Naive B cell (primary cell): ENCODE results near the gene CISD1. TPM values are rescaled to one million over a fixed set of nuclear protein-coding genes. Genes with fewer than 3 reads are reported as not detected.
A peak's percentile ranks its signal among the peaks of the same experiment; 100 is the strongest.

Experiments
- ATAC-seq, 2 donors: fragments of 150-1000 bp; cut with Tn5 transposase; 2 replicates each; pipeline ENCODE4 v1.10.0; 2021; ENCODE audit warnings: low read depth in 2 of 2, mild to moderate bottlenecking in 2 of 2, moderate library complexity in 2 of 2
- DNase-seq: peaks from one replicate; pipeline ENCODE4 v3.0.0; 2022
- H3K27ac Mint-ChIP-seq, 6 donors: one replicate each; pipeline ENCODE4 v1.8.0; 2020 to 2022; ENCODE audit warnings: mild to moderate bottlenecking in 6 of 6, mixed read lengths in 6 of 6, moderate library complexity in 5 of 6, inconsistent platforms in 2 of 6
- H3K27me3 Mint-ChIP-seq, 3 donors: one replicate each; pipeline ENCODE4 v1.8.0; 2021 to 2022; ENCODE audit warnings: mixed read lengths in 3 of 3, mild to moderate bottlenecking in 1 of 3
- H3K36me3 Mint-ChIP-seq, 2 donors: one replicate each; pipeline ENCODE4 v1.8.0; 2020 to 2022; ENCODE audit warnings: mixed read lengths in 2 of 2, inconsistent platforms in 1 of 2, mild to moderate bottlenecking in 1 of 2
- H3K4me1 Mint-ChIP-seq, 3 donors: one replicate each; pipeline ENCODE4 v1.8.0; 2020 to 2022; ENCODE audit warnings: mixed read lengths in 3 of 3, inconsistent platforms in 1 of 3, mild to moderate bottlenecking in 1 of 3, moderate library complexity in 1 of 3
- H3K4me3 Mint-ChIP-seq, 8 donors: one replicate each; pipeline ENCODE4 v1.8.0; 2020 to 2022; ENCODE audit warnings: mild to moderate bottlenecking in 8 of 8, mixed read lengths in 8 of 8, moderate library complexity in 8 of 8, inconsistent platforms in 2 of 8
- H3K9me3 Mint-ChIP-seq, 7 donors: one replicate each; pipeline ENCODE4 v1.8.0; 2020 to 2022; ENCODE audit warnings: mixed read lengths in 7 of 7, mild to moderate bottlenecking in 5 of 7, inconsistent platforms in 2 of 7, moderate library complexity in 1 of 7
- polyA plus RNA-seq, 6 donors: library from polyadenylated mRNA; unstranded; fragments of 300-500 nt; fragmentation: Illumina TruSeq; gene quantifications; one replicate each; pipeline ENCODE4 v1.2.3, GENCODE V29; 2021; ENCODE audit warnings: low read depth in 6 of 6

The CISD1 gene
- polyA plus RNA-seq, 6 donors from 2014 or later = 27.7 to 47.2 (median 33.4) TPM

GRCh38 chr10:58326967-58327381 is 58.0 kb downstream of the CISD1 start:
- H3K36me3 Mint-ChIP-seq = no peaks in the 10 kb centered on the region
- H3K4me3 Mint-ChIP-seq = no peak overlapping the region
- H3K9me3 Mint-ChIP-seq = no peaks in the 10 kb centered on the region
- ATAC-seq (no peak), DNase-seq (no peak)
- H3K4me1 Mint-ChIP-seq = peaks cover 7 to 12% (median 10%) of the 10 kb centered on the region in 3 donors
- no peak overlapping the region for H3K27ac Mint-ChIP-seq
- H3K27me3 Mint-ChIP-seq = peaks cover 4 to 8% (median 8%) of the 10 kb centered on the region in 3 donors

GRCh38 chr10:58328233-58328632 is 59.3 kb downstream of the CISD1 start:
- Mint-ChIP-seq H3K27ac (no peak overlapping the region), H3K4me1 (peaks cover 0 to 1% (median 0%) of the 10 kb centered on the region in 3 donors), H3K4me3 (no peak overlapping the region), H3K36me3 (no peaks in the 10 kb centered on the region), H3K9me3 (no peaks in the 10 kb centered on the region), H3K27me3 (peaks cover 4 to 8% (median 8%) of the 10 kb centered on the region in 3 donors)
- ATAC-seq = no peak
- DNase-seq = no peak

GRCh38 chr10:58330431-58330830 is 61.5 kb downstream of the CISD1 start:
- no peaks in the 10 kb centered on the region for H3K9me3 Mint-ChIP-seq
- H3K27ac Mint-ChIP-seq = no peak overlapping the region
- no peaks in the 10 kb centered on the region for H3K36me3 Mint-ChIP-seq
- ATAC-seq (no peak), DNase-seq (no peak)
- peaks cover 6 to 10% (median 7%) of the 10 kb centered on the region in 3 donors for H3K4me1 Mint-ChIP-seq
- no peak overlapping the region for H3K4me3 Mint-ChIP-seq
- H3K27me3 Mint-ChIP-seq = peaks cover 4 to 8% (median 8%) of the 10 kb centered on the region in 3 donors

GRCh38 chr10:58331646-58332045 is 62.7 kb downstream of the CISD1 start:
- Mint-ChIP-seq H3K4me3 (peak overlapping the region in 1 of 8 donors; percentile 3), H3K9me3 (no peaks in the 10 kb centered on the region), H3K27me3 (peaks cover 4 to 8% (median 8%) of the 10 kb centered on the region in 3 donors), H3K27ac (no peak overlapping the region), H3K36me3 (no peaks in the 10 kb centered on the region), H3K4me1 (peaks cover 14 to 22% (median 19%) of the 10 kb centered on the region in 3 donors)
- ATAC-seq = no peak
- DNase-seq = no peak

- peaks cover 0 to 8% (median 4%) of the 10 kb centered on the region in 3 donors for H3K27me3 Mint-ChIP-seq
- peaks cover 27 to 38% (median 36%) of the 10 kb centered on the region in 3 donors for H3K4me1 Mint-ChIP-seq
- ATAC-seq = peak; percentile 93 to 94
- peak within 1 kb of the TSS; percentile 92 to 100 (median 96) for H3K4me3 Mint-ChIP-seq
- DNase-seq = peak; percentile 81
- no peaks in the 10 kb centered on the region for H3K9me3 Mint-ChIP-seq
- H3K27ac Mint-ChIP-seq = peak within 1 kb of the TSS; percentile 68 to 95 (median 88)
- H3K36me3 Mint-ChIP-seq = peaks cover 0 to 5% of the 10 kb centered on the region in 2 donors
Measured at GRCh38 chr10:58334817-58335305, 65.9 kb downstream of the CISD1 start, which contains the start of gene UBE2D1. TSS of gene UBE2D1 (plus strand) at chr10:58335006. CDS start at chr10:58335202, 196 bp downstream.

- H3K4me1 Mint-ChIP-seq = peaks cover 27 to 40% (median 39%) of the 10 kb centered on the region in 3 donors
- peak overlapping the region; percentile 92 to 100 (median 96) for H3K4me3 Mint-ChIP-seq
- peak overlapping the region; percentile 68 to 95 (median 88) for H3K27ac Mint-ChIP-seq
- ATAC-seq = peak; percentile 41 to 46
- no peaks in the 10 kb centered on the region for H3K9me3 Mint-ChIP-seq
- H3K36me3 Mint-ChIP-seq = peaks cover 0 to 5% of the 10 kb centered on the region in 2 donors
- peak; percentile 20 for DNase-seq
- peaks cover 0 to 8% (median 4%) of the 10 kb centered on the region in 3 donors for H3K27me3 Mint-ChIP-seq
Measured at GRCh38 chr10:58335306-58336005, 66.5 kb downstream of the CISD1 start.

GRCh38 chr10:58336242-58336641 is 67.3 kb downstream of the CISD1 start:
- ATAC-seq = no peak
- H3K36me3 Mint-ChIP-seq = peaks cover 0 to 5% of the 10 kb centered on the region in 2 donors
- peak overlapping the region in 3 of 6 donors; percentile 67 to 87 (median 68) for H3K27ac Mint-ChIP-seq
- no peak for DNase-seq
- peaks cover 0 to 6% (median 4%) of the 10 kb centered on the region in 3 donors for H3K27me3 Mint-ChIP-seq
- peaks cover 32 to 48% (median 47%) of the 10 kb centered on the region in 3 donors for H3K4me1 Mint-ChIP-seq
- peak overlapping the region in 7 of 8 donors; percentile 92 to 100 (median 95) for H3K4me3 Mint-ChIP-seq
- H3K9me3 Mint-ChIP-seq = no peaks in the 10 kb centered on the region

Other genes starting within 250 kb of the CISD1 start
- gene IPMK, start 1.3 kb upstream of the CISD1 start, polyA plus RNA-seq = 1 to 10 TPM; 2.3 to 4.8 (median 3.3) TPM
- gene UBE2D1, start 65.8 kb downstream of the CISD1 start, polyA plus RNA-seq = 10 to 100 TPM; 29.5 to 44.0 (median 35.4) TPM
- 10 to 100 TPM; 54.7 to 67.5 (median 61.7) TPM for gene TFAM, start 116.2 kb downstream of the CISD1 start, polyA plus RNA-seq
- not detected for gene BICC1, start 243.7 kb downstream of the CISD1 start, polyA plus RNA-seq